ENCODE measurements around the gene GAREM1.

DNA sequence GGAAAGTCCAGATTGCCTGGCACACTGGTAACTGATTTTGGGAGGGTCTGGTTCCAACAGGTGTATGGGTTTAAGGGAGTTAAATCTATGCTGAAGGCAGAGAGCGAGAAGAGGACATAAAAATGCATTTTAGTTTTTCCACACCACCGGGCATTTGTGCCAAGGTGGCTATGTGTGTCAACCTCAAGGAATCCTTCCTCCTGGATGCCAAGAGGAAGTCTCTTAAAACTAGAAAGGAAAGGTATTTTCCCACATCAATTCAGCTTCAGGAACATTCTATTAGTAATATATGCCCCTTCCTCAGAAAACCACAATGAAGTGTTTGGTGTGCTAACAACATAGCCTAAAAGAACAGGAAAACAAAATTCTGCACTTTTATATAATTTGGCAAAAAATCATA is 5.4 kb upstream of the GAREM1 start:
- TF ChIP-seq, protein P1, sequence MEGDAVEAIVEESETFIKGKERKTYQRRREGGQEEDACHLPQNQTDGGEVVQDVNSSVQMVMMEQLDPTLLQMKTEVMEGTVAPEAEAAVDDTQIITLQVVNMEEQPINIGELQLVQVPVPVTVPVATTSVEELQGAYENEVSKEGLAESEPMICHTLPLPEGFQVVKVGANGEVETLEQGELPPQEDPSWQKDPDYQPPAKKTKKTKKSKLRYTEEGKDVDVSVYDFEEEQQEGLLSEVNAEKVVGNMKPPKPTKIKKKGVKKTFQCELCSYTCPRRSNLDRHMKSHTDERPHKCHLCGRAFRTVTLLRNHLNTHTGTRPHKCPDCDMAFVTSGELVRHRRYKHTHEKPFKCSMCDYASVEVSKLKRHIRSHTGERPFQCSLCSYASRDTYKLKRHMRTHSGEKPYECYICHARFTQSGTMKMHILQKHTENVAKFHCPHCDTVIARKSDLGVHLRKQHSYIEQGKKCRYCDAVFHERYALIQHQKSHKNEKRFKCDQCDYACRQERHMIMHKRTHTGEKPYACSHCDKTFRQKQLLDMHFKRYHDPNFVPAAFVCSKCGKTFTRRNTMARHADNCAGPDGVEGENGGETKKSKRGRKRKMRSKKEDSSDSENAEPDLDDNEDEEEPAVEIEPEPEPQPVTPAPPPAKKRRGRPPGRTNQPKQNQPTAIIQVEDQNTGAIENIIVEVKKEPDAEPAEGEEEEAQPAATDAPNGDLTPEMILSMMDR (IDR thresholded peaks at IDR 0.05), result no peak
- no peak for TF ChIP-seq EZH2phosphoT487 (IDR thresholded peaks at IDR 0.05)

Data from neural progenitor cell (in vitro differentiated cells).